ENCODE data around the gene SGCA.

DNA sequence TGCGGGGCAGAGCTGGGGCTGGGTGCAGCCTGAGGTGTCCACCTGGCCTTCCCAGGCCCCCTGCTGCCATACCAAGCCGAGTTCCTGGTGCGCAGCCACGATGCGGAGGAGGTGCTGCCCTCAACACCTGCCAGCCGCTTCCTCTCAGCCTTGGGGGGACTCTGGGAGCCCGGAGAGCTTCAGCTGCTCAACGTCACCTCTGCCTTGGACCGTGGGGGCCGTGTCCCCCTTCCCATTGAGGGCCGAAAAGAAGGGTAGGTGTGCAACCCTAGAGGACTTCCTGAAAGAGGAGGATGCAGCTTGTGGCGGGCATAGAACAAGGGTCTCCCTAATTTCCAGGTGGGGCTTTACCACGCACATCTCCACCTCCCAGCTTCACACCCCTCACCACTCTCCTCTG is 2.5 kb downstream of the SGCA start:
- TF ChIP-seq, protein P1, sequence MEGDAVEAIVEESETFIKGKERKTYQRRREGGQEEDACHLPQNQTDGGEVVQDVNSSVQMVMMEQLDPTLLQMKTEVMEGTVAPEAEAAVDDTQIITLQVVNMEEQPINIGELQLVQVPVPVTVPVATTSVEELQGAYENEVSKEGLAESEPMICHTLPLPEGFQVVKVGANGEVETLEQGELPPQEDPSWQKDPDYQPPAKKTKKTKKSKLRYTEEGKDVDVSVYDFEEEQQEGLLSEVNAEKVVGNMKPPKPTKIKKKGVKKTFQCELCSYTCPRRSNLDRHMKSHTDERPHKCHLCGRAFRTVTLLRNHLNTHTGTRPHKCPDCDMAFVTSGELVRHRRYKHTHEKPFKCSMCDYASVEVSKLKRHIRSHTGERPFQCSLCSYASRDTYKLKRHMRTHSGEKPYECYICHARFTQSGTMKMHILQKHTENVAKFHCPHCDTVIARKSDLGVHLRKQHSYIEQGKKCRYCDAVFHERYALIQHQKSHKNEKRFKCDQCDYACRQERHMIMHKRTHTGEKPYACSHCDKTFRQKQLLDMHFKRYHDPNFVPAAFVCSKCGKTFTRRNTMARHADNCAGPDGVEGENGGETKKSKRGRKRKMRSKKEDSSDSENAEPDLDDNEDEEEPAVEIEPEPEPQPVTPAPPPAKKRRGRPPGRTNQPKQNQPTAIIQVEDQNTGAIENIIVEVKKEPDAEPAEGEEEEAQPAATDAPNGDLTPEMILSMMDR (IDR thresholded peaks at IDR 0.05) = no peak
- TF ChIP-seq POLR2A (IDR thresholded peaks at IDR 0.05) (no peak), POLR2AphosphoS5 (IDR thresholded peaks at IDR 0.05) (no peak), EP300 (IDR thresholded peaks at IDR 0.05) (no peak)

Measured in suprapubic skin (tissue), 4 donors.